ENCODE data around the gene SLC2A9.
"Not testable (repeated sequence)": the region's sequence is repeated elsewhere in the genome, so short reads cannot be mapped to it uniquely, and the experiment has no call there.

The SLC2A9 gene

GRCh38 chr4:9999956-10000561, 21.2 kb downstream of the SLC2A9 start:
- DNase-seq (ENCODE audit: extremely low read depth in 1 of 2, low read depth in 1 of 2): no peak

- no peak for DNase-seq (ENCODE audit: extremely low read depth in 1 of 2, low read depth in 1 of 2)
Observed at GRCh38 chr4:9997886-9998285, 23.4 kb downstream of the SLC2A9 start.

- no peak for DNase-seq (ENCODE audit: extremely low read depth in 1 of 2, low read depth in 1 of 2)
Observed at GRCh38 chr4:9996319-9997110, 24.8 kb downstream of the SLC2A9 start.

GRCh38 chr4:9994246-9994847, 26.9 kb downstream of the SLC2A9 start:
- DNase-seq (ENCODE audit: extremely low read depth in 1 of 2, low read depth in 1 of 2): no peak

GRCh38 chr4:9989918-9990635, 31.2 kb downstream of the SLC2A9 start:
- DNase-seq (ENCODE audit: extremely low read depth in 1 of 2, low read depth in 1 of 2): no peak

- DNase-seq (ENCODE audit: extremely low read depth in 1 of 2, low read depth in 1 of 2): no peak
Observed at GRCh38 chr4:9988933-9989332, 32.4 kb downstream of the SLC2A9 start.

GRCh38 chr4:9988363-9988749, 32.9 kb downstream of the SLC2A9 start:
- DNase-seq (ENCODE audit: extremely low read depth in 1 of 2, low read depth in 1 of 2): no peak

- DNase-seq (ENCODE audit: extremely low read depth in 1 of 2, low read depth in 1 of 2): no peak
Observed at GRCh38 chr4:9987749-9988362, 33.4 kb downstream of the SLC2A9 start.

- no peak for DNase-seq (ENCODE audit: extremely low read depth in 1 of 2, low read depth in 1 of 2)
Observed at GRCh38 chr4:9984621-9985020, 36.7 kb downstream of the SLC2A9 start.

- DNase-seq (ENCODE audit: extremely low read depth in 1 of 2, low read depth in 1 of 2): no peak
Observed at GRCh38 chr4:9983211-9983610, 38.1 kb downstream of the SLC2A9 start.

GRCh38 chr4:9981899-9982298, 39.4 kb downstream of the SLC2A9 start:
- DNase-seq (ENCODE audit: extremely low read depth in 1 of 2, low read depth in 1 of 2): not testable (repeated sequence)

GRCh38 chr4:9980898-9981297, 40.4 kb downstream of the SLC2A9 start:
- no peak for DNase-seq (ENCODE audit: extremely low read depth in 1 of 2, low read depth in 1 of 2)

GRCh38 chr4:9979101-9979701, 42.1 kb downstream of the SLC2A9 start:
- no peak for DNase-seq (ENCODE audit: extremely low read depth in 1 of 2, low read depth in 1 of 2)

GRCh38 chr4:9977518-9978031, 43.7 kb downstream of the SLC2A9 start:
- DNase-seq (ENCODE audit: extremely low read depth in 1 of 2, low read depth in 1 of 2): no peak

GRCh38 chr4:9976781-9977180, 44.5 kb downstream of the SLC2A9 start:
- DNase-seq (ENCODE audit: extremely low read depth in 1 of 2, low read depth in 1 of 2): no peak

- no peak for DNase-seq (ENCODE audit: extremely low read depth in 1 of 2, low read depth in 1 of 2)
Observed at GRCh38 chr4:9976293-9976692, 45.0 kb downstream of the SLC2A9 start.

GRCh38 chr4:9971711-9972110, 49.6 kb downstream of the SLC2A9 start:
- DNase-seq (ENCODE audit: extremely low read depth in 1 of 2, low read depth in 1 of 2): no peak

- no peak for DNase-seq (ENCODE audit: extremely low read depth in 1 of 2, low read depth in 1 of 2)
Observed at GRCh38 chr4:9970399-9971011, 50.8 kb downstream of the SLC2A9 start.

- DNase-seq (ENCODE audit: extremely low read depth in 1 of 2, low read depth in 1 of 2): peak in 1 of 2 donors; percentile 3
Observed at GRCh38 chr4:9969526-9970398, 51.5 kb downstream of the SLC2A9 start.

Measured in stimulated activated CD8-positive, alpha-beta memory T cell treated with anti-CD3 and anti-CD28 coated beads, Interleukin-7, amount 100 ng/mL, for 48 hours (primary cell).